ENCODE data around the gene PRICKLE2.

DNA sequence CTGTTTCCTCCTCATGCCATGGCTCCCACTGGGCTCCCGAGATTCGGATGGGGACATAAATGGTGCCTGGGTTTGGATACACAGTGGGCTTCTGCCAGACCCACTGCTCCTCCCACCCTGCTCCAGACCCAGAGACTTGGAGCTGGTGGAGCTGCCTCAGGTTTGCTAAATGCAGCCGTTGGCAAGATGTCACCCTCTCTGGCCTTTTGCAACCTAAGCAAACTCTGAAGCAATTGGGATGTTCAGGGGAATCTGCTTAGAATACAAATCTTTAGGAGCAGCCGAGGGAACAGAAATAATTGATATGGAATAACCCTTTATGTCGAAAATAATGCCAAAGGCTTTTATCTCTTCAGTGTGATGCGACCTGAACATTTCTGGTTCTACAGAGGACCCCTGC, 33.4 kb downstream of the PRICKLE2 start:
- TF ChIP-seq, protein P1, sequence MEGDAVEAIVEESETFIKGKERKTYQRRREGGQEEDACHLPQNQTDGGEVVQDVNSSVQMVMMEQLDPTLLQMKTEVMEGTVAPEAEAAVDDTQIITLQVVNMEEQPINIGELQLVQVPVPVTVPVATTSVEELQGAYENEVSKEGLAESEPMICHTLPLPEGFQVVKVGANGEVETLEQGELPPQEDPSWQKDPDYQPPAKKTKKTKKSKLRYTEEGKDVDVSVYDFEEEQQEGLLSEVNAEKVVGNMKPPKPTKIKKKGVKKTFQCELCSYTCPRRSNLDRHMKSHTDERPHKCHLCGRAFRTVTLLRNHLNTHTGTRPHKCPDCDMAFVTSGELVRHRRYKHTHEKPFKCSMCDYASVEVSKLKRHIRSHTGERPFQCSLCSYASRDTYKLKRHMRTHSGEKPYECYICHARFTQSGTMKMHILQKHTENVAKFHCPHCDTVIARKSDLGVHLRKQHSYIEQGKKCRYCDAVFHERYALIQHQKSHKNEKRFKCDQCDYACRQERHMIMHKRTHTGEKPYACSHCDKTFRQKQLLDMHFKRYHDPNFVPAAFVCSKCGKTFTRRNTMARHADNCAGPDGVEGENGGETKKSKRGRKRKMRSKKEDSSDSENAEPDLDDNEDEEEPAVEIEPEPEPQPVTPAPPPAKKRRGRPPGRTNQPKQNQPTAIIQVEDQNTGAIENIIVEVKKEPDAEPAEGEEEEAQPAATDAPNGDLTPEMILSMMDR (conservative IDR thresholded peaks at IDR 0.05; ENCODE audit: low read depth, low read length): no peak
- TF ChIP-seq EZH2 (IDR thresholded peaks at IDR 0.05; ENCODE audit: borderline replicate concordance, low read depth, low read length, poor library complexity, severe bottlenecking): no peak

All from A673 (cell line).